ENCODE data around the gene PLB1.

Gene PLB1

GRCh38 chr2:28674713-28675068 lies 178.8 kb downstream of the PLB1 start:
- H4K20me1 ChIP-seq (ENCODE audit: insufficient read depth, low read length, poor library complexity, severe bottlenecking): no peaks in the 10 kb centered on the region
- no peaks in the 10 kb centered on the region for H3K4me1 ChIP-seq (ENCODE audit: insufficient read depth, low read length, poor library complexity, severe bottlenecking)
- no peak overlapping the region for H3K4me2 ChIP-seq (ENCODE audit: low read depth, low read length, poor library complexity, severe bottlenecking)
- H3K79me2 ChIP-seq (ENCODE audit: insufficient read depth, low read length): no peaks in the 10 kb centered on the region
- no peaks in the 10 kb centered on the region for H3F3A ChIP-seq (ENCODE audit: low read depth)
- H3K9ac ChIP-seq (ENCODE audit: low read depth, low read length, poor library complexity, severe bottlenecking): no peak overlapping the region
- H3K27me3 ChIP-seq (ENCODE audit: insufficient read depth, low read length, poor library complexity, severe bottlenecking): no peaks in the 10 kb centered on the region
- no peak overlapping the region for H2AFZ ChIP-seq (ENCODE audit: low read length)
- no peak overlapping the region for H3K4me3 ChIP-seq (ENCODE audit: low read length, poor library complexity, severe bottlenecking)
- no peak for TF ChIP-seq CTCF (conservative IDR thresholded peaks at IDR 0.05; ENCODE audit: low read length)
- TF ChIP-seq EZH2phosphoT487 (IDR thresholded peaks at IDR 0.05; ENCODE audit: borderline replicate concordance): no peak
- H3K9me2 ChIP-seq (replicated peaks; ENCODE audit: low read depth, low read length): no peaks in the 10 kb centered on the region
- no peaks in the 10 kb centered on the region for H3K9me3 ChIP-seq (ENCODE audit: insufficient read depth, low read depth, low read length)
- no peaks in the 10 kb centered on the region for H3K36me3 ChIP-seq (ENCODE audit: insufficient read depth, low read length)

GRCh38 chr2:28676152-28676835 lies 180.4 kb downstream of the PLB1 start:
- Histone ChIP-seq H3K79me2 (ENCODE audit: insufficient read depth, low read length) (no peaks in the 10 kb centered on the region), H4K20me1 (ENCODE audit: insufficient read depth, low read length, poor library complexity, severe bottlenecking) (no peaks in the 10 kb centered on the region), H3K9me3 (ENCODE audit: insufficient read depth, low read depth, low read length) (no peaks in the 10 kb centered on the region), H2AFZ (ENCODE audit: low read length) (no peak overlapping the region), H3K4me1 (ENCODE audit: insufficient read depth, low read length, poor library complexity, severe bottlenecking) (peaks cover 9% of the 10 kb centered on the region), H3K27me3 (ENCODE audit: insufficient read depth, low read length, poor library complexity, severe bottlenecking) (no peaks in the 10 kb centered on the region), H3F3A (ENCODE audit: low read depth) (no peaks in the 10 kb centered on the region), H3K4me2 (ENCODE audit: low read depth, low read length, poor library complexity, severe bottlenecking) (no peak overlapping the region), H3K36me3 (ENCODE audit: insufficient read depth, low read length) (no peaks in the 10 kb centered on the region), H3K9ac (ENCODE audit: low read depth, low read length, poor library complexity, severe bottlenecking) (no peak overlapping the region), H3K9me2 (replicated peaks; ENCODE audit: low read depth, low read length) (no peaks in the 10 kb centered on the region), H3K4me3 (ENCODE audit: low read length, poor library complexity, severe bottlenecking) (no peak overlapping the region)
- TF ChIP-seq EZH2phosphoT487 (IDR thresholded peaks at IDR 0.05; ENCODE audit: borderline replicate concordance) (no peak), CTCF (conservative IDR thresholded peaks at IDR 0.05; ENCODE audit: low read length) (no peak)

- no peaks in the 10 kb centered on the region for H3K9me2 ChIP-seq (replicated peaks; ENCODE audit: low read depth, low read length)
- no peaks in the 10 kb centered on the region for H3K9me3 ChIP-seq (ENCODE audit: insufficient read depth, low read depth, low read length)
- no peak for TF ChIP-seq EZH2phosphoT487 (IDR thresholded peaks at IDR 0.05; ENCODE audit: borderline replicate concordance)
- no peak for TF ChIP-seq CTCF (conservative IDR thresholded peaks at IDR 0.05; ENCODE audit: low read length)
- no peak overlapping the region for H3K4me2 ChIP-seq (ENCODE audit: low read depth, low read length, poor library complexity, severe bottlenecking)
- H3K36me3 ChIP-seq (ENCODE audit: insufficient read depth, low read length): no peaks in the 10 kb centered on the region
- no peak overlapping the region for H3K4me3 ChIP-seq (ENCODE audit: low read length, poor library complexity, severe bottlenecking)
- no peaks in the 10 kb centered on the region for H3F3A ChIP-seq (ENCODE audit: low read depth)
- H2AFZ ChIP-seq (ENCODE audit: low read length): no peak overlapping the region
- peaks cover 18% of the 10 kb centered on the region for H3K4me1 ChIP-seq (ENCODE audit: insufficient read depth, low read length, poor library complexity, severe bottlenecking)
- no peak overlapping the region for H3K9ac ChIP-seq (ENCODE audit: low read depth, low read length, poor library complexity, severe bottlenecking)
- H3K27me3 ChIP-seq (ENCODE audit: insufficient read depth, low read length, poor library complexity, severe bottlenecking): no peaks in the 10 kb centered on the region
- H3K79me2 ChIP-seq (ENCODE audit: insufficient read depth, low read length): no peaks in the 10 kb centered on the region
- H4K20me1 ChIP-seq (ENCODE audit: insufficient read depth, low read length, poor library complexity, severe bottlenecking): no peaks in the 10 kb centered on the region
These were observed 182.5 kb downstream of the PLB1 start for GRCh38 chr2:28678175-28678855.
